Body of pancreas (tissue), 4 donors: ENCODE data around the gene LRRC7. TPM values are rescaled to one million over a fixed set of nuclear protein-coding genes. Genes with fewer than 3 reads are reported as not detected.

Experiments used
- ATAC-seq: fragments of 150-250 bp; one replicate; pipeline ENCODE4 v1.9.1; 2016
- DNase-seq, 4 donors: peaks; one replicate each; pipeline ENCODE4 v3.0.0-alpha.2; 2019
- H3K27ac ChIP-seq, 4 donors: fragments of 200-600 bp; sonication (generic); 1 replicate in 3 of 4; 2 replicates in 1 of 4; pipeline versions ENCODE4 v1.5.1 to v1.6.1; 2016 to 2019; ENCODE audit warnings: mild to moderate bottlenecking in 1 of 4, mixed read lengths in 1 of 4, moderate library complexity in 1 of 4
- H3K27me3 ChIP-seq, 2 donors: fragments of 200-600 bp; sonication (generic); one replicate each; pipeline ENCODE4 v1.6.0; 2016; ENCODE audit warnings: mild to moderate bottlenecking in 1 of 2
- H3K36me3 ChIP-seq, 2 donors: fragments of 200-600 bp; sonication (generic); replicated peaks in 1 of 2; 2 replicates each; pipeline ENCODE4 v1.5.1; 2016; ENCODE audit warnings: low read depth in 2 of 2; ENCODE audit not compliant: insufficient read depth in 1 of 2
- H3K4me1 ChIP-seq: fragments of 200-600 bp; sonication (generic); one replicate; pipeline ENCODE4 v1.6.0; 2016
- H3K4me3 ChIP-seq, 2 donors: fragments of 200-600 bp; sonication (generic); 1 replicate in 1 of 2; 2 replicates in 1 of 2; pipeline ENCODE4 v1.5.1; 2016 to 2019
- H3K9me3 ChIP-seq, 3 donors: fragments of 200-600 bp; sonication (generic); 1 replicate in 2 of 3; 2 replicates in 1 of 3; pipeline ENCODE4 v1.5.1; 2016
- POLR2A ChIP-seq, 3 donors: fragments of 450-650 bp; IDR thresholded peaks; one replicate each; pipeline ENCODE4 v1.6.1; 2016; ENCODE audit warnings: antibody characterized with exemption in 3 of 3, mild to moderate bottlenecking in 2 of 3
- WGBS, 2 donors: methylation state at CpG; one replicate each; pipeline ENCODE4 v1.1.5; 2017; 5-methylcytosine and 5-hydroxymethylcytosine counted together
- intact Hi-C: fragments of 100-400 bp; cut with DNase I; formaldehyde crosslinking; loops from one replicate; pipeline ENCODE4 v1.15.1; 2023
- total RNA-seq, 2 donors: library from RNA; depleted of rRNA; stranded (reverse); fragments of >200 nt; gene quantifications; one replicate each; pipeline ENCODE4 v1.1.0, GENCODE V29; 2016
- TF ChIP-seq, protein P1 (sequence below), 7 experiments: fragments of 450-650 bp in 4 of 7; fragments of 200-600 bp in 3 of 7; sonication (generic) in 3 of 7; IDR thresholded peaks; one replicate each; pipeline ENCODE4 v1.5.1; 2016 to 2019; ENCODE audit warnings: antibody characterized with exemption in 7 of 7

The LRRC7 gene
- total RNA-seq, 2 donors from 2014 or later: 1.3 to 2.6 TPM

DNA sequence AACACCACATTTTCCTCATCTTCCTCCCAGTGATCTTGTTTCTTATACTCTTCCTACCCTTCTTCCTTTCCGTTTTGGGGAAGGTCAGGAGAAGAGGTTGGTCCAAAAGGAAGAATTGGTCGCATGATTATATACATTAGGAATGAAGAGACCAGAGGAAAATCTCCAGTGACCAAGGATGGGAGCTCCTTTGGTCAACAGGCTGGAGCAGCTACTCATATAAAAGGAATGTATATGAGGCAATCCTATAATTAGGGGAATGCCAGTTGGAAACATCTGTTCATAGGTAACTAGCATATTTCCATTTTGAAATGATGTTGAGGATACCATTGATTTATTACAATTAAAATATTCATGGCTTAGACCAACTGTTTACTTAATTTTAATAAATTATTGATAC lies 523.2 kb downstream of the LRRC7 start:
- Histone ChIP-seq H3K27me3 (no peaks in the 10 kb centered on the region), H3K4me3 (no peak overlapping the region), H3K9me3 (no peaks in the 10 kb centered on the region), H3K36me3 (no peaks in the 10 kb centered on the region), H3K27ac (no peak overlapping the region), H3K4me1 (no peaks in the 10 kb centered on the region)
- intact Hi-C loops: no loop called here
- DNase-seq: no peak
- no peak for TF ChIP-seq POLR2A (IDR thresholded peaks at IDR 0.05)
- TF ChIP-seq, protein P1, sequence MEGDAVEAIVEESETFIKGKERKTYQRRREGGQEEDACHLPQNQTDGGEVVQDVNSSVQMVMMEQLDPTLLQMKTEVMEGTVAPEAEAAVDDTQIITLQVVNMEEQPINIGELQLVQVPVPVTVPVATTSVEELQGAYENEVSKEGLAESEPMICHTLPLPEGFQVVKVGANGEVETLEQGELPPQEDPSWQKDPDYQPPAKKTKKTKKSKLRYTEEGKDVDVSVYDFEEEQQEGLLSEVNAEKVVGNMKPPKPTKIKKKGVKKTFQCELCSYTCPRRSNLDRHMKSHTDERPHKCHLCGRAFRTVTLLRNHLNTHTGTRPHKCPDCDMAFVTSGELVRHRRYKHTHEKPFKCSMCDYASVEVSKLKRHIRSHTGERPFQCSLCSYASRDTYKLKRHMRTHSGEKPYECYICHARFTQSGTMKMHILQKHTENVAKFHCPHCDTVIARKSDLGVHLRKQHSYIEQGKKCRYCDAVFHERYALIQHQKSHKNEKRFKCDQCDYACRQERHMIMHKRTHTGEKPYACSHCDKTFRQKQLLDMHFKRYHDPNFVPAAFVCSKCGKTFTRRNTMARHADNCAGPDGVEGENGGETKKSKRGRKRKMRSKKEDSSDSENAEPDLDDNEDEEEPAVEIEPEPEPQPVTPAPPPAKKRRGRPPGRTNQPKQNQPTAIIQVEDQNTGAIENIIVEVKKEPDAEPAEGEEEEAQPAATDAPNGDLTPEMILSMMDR (IDR thresholded peaks at IDR 0.05): no peak
- no peak for ATAC-seq
- WGBS, 2 donors: 63 to 72% methylated on average over 2 of the region's 2 CpGs

DNA sequence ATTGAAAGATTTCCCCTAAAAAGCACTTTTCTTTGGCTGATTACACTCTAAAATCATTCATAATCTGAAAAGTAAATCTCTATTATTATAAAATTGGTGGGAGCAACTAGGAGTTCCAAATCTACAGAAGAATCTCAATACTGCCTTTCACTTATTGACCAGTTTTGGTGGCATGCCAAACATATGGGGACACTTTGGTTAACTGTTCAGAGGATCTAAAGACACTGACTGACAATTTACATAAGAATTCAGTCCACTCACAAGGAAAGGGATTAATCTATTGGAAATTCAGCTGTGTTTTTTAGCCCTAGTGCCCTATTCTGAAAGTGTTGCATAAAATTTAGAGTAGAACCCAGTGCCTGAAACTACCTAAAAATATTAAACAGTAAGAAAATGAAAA lies 524.1 kb downstream of the LRRC7 start:
- ATAC-seq (no peak), DNase-seq (no peak)
- TF ChIP-seq, protein P1 (IDR thresholded peaks at IDR 0.05): no peak
- no peak for TF ChIP-seq POLR2A (IDR thresholded peaks at IDR 0.05)
- H3K9me3 ChIP-seq: no peaks in the 10 kb centered on the region
- intact Hi-C loops: no loop called here
- no peak overlapping the region for H3K27ac ChIP-seq
- no peak overlapping the region for H3K4me3 ChIP-seq
- H3K4me1 ChIP-seq: no peaks in the 10 kb centered on the region
- no peaks in the 10 kb centered on the region for H3K36me3 ChIP-seq
- H3K27me3 ChIP-seq: no peaks in the 10 kb centered on the region

DNA sequence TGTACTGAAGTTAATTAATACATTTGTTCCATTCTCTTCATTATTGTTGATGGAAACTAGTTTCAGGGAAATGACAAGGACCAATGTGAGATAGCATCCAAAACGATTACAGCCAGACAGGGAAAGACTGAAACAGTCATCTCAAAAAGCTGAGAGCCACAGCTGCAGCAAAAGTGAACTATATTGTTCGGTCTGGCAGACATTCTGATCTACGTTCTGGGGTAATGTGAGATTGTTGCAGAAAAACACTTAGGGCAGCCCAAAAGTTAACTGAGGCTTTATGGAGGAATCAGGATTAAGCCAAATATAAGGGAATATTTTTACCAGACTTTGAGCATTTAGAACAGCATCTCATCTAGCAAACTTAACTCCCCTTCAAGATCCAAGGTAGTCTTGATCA lies 524.8 kb downstream of the LRRC7 start:
- no peak overlapping the region for H3K4me3 ChIP-seq
- H3K9me3 ChIP-seq: no peaks in the 10 kb centered on the region
- intact Hi-C loops: no loop called here
- no peak for DNase-seq
- no peaks in the 10 kb centered on the region for H3K4me1 ChIP-seq
- TF ChIP-seq, protein P1 (IDR thresholded peaks at IDR 0.05): no peak
- no peak for TF ChIP-seq POLR2A (IDR thresholded peaks at IDR 0.05)
- H3K27me3 ChIP-seq: no peaks in the 10 kb centered on the region
- no peak for ATAC-seq
- H3K36me3 ChIP-seq: no peaks in the 10 kb centered on the region
- no peak overlapping the region for H3K27ac ChIP-seq
- 49 to 64% methylated on average over 3 of the region's 3 CpGs for WGBS, 2 donors

DNA sequence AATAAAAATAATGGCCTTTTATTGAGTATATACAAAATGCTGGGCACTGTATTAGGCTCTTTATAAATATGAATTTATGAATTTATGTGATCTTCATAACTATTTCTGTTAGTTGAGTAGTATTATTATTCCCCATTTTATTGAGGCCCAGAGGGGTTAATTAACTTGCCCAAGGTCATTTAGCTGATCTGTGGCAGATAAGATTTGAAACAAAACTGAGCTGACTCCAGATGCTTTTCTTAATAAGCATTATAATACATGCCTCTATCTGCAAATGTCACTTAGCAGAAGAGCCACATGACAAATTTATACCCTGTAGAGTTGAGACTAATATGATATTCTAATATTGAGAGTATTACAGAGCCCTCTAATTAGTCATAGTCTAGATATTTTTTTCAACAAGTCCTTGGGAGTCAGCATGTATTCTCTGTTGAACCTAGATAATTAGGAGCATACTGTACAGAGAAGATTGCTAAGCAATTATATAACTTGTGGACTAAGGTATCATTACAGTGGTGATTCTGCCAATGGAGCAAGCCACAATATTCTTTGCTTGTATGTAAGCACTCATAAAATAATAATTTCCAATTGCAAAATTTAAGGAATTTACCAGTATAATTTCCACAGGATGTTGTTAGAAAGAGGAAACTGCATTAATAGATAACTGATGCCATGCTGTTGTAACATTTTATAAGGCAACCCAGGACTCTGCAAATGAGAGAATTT lies 525.7 kb downstream of the LRRC7 start:
- ATAC-seq (no peak), DNase-seq (no peak)
- no peaks in the 10 kb centered on the region for H3K9me3 ChIP-seq
- H3K27me3 ChIP-seq: no peaks in the 10 kb centered on the region
- H3K36me3 ChIP-seq: no peaks in the 10 kb centered on the region
- H3K27ac ChIP-seq: no peak overlapping the region
- H3K4me3 ChIP-seq: no peak overlapping the region
- no peaks in the 10 kb centered on the region for H3K4me1 ChIP-seq
- TF ChIP-seq, protein P1 (IDR thresholded peaks at IDR 0.05): no peak
- no peak for TF ChIP-seq POLR2A (IDR thresholded peaks at IDR 0.05)
- intact Hi-C loops: no loop called here

DNA sequence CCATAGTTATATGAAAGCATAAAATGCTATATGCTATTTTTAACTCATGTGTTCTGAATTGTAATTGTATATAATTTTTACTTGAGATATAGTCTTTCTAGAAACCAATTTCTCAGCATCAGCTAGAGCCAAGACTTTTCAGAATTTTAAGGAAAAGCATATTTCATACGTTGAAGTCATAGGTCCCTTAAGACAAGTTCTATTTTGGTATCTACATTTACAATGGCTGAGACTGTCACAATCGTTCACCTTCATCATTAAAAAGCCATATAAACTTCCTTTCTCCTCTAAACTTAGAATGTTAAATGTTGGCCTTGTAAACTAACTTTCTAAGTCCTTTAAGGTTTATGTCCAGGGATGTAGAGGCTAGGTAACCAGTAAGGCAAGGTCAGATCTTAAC lies 533.5 kb downstream of the LRRC7 start:
- Histone ChIP-seq H3K9me3 (no peaks in the 10 kb centered on the region), H3K4me1 (no peaks in the 10 kb centered on the region), H3K27me3 (no peaks in the 10 kb centered on the region), H3K36me3 (no peaks in the 10 kb centered on the region), H3K4me3 (no peak overlapping the region), H3K27ac (no peak overlapping the region)
- intact Hi-C loops: no loop called here
- TF ChIP-seq, protein P1 (IDR thresholded peaks at IDR 0.05): no peak
- no peak for TF ChIP-seq POLR2A (IDR thresholded peaks at IDR 0.05)
- ATAC-seq: no peak
- WGBS, 2 donors: 46 to 55% methylated on average over 2 of the region's 2 CpGs
- DNase-seq: no peak
